Measurements from ENCODE around the gene PNPO.

The PNPO gene

DNA sequence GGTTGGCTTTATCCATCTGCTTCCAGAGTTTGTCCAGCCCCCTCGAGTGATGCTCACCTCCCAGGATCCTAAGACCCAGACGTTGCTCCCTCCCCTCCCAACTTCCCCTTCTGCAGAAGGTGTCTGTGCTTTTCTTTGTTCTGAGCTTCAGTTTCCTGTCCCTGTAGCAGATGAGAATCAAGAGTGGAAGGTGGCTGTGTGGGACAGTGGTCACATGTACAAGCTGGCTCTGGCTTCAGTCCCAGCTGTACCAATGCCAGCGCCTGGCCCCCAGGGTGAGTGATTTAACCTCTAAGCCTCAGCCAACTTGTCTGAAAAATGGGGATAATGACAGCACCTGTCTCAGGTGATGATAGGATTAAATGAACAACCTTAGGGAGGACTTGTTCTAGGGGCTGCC is 8.6 kb downstream of the PNPO start:
- DNase-seq (ENCODE audit: low spot score): no peak

GRCh38 chr17:47950448-47950847 is 9.1 kb downstream of the PNPO start:
- DNase-seq (ENCODE audit: low spot score): no peak

DNA sequence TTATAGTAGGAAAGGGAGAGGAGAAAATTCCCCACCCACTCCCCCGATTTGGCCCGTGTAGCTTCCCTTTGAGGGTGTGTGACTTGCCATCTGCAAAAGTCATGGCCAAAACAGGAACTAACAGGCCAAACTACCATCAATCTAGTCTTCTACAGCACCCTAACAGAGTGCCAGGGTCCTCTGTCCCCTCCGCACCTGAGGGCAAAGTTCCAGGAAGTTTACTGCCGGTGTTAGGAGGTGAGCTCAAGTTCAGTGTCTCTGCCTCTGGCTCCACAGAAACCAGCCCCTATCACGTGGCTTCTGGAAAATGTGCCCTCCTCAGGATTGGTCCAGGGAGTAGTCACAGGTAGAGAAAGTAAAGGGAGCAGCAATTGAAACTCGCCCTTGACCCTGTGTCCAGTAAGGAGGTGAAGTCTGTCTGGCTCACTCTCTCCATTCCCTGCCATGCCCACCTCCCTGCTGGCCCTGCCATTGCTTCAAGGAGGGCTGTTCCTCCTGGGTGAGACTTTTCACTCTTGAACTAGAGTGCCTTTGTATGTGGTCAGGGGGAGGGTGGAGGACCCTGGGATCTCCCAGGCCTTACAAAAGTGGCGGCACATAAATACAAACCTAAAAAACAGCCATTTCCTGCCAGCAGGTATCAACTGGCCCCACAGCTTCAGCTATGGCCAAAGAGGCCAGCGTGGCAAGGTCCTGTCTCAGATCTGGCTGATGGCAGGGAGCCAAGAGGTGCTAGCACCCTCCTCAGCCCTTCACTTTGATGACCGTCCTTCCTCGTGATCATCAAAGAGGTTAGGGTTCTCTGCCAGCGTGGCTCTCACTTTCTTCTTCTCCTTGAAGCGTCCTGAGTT is 11.0 kb downstream of the PNPO start:
- no peak for DNase-seq (ENCODE audit: low spot score)

DNA sequence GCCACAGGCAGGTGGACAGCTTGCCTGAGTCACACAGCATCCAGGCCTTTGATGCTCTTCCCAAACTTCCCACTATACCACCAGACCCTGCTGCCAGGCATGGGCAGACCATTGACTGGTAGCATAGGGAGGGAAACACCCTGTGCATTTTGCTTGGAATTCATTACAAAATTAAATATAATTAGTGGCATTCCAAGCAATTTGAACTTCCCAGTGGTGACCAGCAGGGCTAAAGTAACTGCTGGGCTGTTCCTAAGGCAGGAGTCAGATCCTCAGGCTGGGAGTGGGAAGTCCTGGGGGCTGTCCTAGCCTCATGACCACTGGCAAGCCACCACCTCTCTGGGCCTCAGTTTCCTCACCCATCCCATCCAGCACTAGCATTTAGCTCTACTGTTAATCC is 12.5 kb downstream of the PNPO start:
- DNase-seq (ENCODE audit: low spot score): no peak

DNA sequence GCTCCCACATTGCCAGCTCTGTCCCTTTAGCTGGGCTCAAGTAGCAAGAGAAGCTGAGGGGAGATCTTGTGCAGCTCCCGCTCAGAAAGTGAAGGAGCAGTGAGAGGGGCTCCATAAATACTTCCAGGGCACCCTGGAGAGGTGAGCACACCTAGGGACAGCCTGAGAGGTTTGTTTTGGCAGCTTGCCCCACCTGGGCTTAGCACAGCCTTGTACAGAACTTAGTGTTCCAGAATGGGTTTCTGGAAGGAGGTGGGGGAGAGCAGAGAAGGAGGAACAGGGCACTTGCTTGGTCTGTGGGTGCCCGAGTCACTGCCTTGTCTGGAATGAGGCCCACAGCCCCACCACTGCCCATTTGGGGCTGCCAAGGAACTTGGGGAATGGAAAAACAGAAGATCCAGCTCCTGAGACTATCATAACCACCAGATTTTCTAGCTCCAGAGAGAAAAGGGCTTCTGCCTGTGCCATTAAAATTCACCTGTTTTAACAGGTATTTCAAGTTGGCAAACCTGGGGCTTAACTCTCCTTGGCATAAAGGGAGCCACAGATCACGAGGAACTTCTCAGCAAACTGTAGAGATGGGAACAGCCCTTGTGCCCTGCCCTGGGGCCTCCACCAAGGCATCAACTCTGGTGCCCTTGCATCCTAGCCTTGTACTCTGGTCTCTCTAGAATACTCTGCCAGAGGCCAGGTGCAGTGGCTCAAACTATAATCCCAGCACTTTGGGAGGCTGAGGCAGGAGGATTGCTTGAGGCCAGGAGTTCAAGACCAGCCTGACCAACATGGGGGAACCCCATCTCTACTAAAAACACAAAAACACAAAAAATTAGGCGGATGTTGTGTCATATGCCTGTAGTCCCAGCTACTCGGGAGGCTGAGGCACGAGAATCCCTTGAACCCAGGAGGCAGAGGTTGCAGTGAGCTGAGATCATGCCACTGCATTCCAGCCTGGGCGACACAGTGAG is 14.4 kb downstream of the PNPO start:
- no peak for DNase-seq (ENCODE audit: low spot score)

- DNase-seq (ENCODE audit: low spot score): no peak
Observed at GRCh38 chr17:47956791-47957590, 15.6 kb downstream of the PNPO start.

DNA sequence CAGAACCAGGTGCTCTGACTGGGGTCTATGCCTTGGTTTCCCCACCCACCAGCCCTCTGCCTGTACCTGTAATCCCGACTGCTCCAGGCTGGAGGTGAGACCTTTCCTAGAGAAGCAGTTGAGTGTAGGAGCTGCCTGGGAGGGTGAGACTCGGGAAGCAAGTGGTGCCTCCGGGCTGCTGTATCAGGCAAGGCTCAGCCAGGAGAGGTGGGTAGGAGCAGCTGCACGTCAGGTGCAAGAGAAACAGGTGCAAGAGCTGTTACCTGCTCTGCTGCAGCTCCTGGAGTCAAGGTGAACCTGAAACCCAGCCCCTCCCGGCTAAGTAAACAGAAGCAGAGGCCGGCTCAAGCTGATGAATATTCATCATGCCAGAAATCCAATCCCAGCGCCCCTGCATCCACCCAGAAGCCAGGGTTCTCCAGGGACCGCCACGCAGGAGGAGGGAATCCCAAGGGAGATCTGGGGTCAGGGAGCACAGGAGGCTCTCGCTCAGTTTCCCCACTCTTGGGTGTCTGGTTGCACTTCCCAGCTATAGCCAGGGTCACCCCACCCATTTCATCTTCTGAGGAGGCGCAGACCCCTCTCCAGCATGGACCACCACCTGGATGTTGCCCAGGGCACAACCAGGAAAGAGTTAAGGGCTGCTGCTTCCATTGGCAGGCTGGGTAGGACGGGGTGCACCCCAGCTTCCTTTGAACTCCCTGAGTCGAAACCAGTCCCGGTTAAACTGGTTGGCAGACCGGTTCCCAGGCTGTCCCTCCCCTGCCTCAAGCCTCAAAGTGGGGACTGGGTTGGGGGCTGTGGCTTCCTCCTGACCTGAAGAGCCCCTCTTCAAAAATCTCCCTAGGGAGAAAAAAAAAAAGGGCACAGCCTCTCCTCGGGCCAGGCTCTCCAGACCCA is 16.5 kb downstream of the PNPO start, which contains the start of gene PRR15L:
Gene PRR15L, minus strand, starts transcription at position 293 of the 900 bp plus-strand sequence. CDS start 4,649 bp downstream, outside the sequence.
- DNase-seq (ENCODE audit: low spot score): no peak

GRCh38 chr17:47959825-47960655 is 18.7 kb downstream of the PNPO start:
- DNase-seq (ENCODE audit: low spot score): no peak

- DNase-seq (ENCODE audit: low spot score): no peak
Observed at GRCh38 chr17:47961406-47961805, 20.0 kb downstream of the PNPO start.

DNA sequence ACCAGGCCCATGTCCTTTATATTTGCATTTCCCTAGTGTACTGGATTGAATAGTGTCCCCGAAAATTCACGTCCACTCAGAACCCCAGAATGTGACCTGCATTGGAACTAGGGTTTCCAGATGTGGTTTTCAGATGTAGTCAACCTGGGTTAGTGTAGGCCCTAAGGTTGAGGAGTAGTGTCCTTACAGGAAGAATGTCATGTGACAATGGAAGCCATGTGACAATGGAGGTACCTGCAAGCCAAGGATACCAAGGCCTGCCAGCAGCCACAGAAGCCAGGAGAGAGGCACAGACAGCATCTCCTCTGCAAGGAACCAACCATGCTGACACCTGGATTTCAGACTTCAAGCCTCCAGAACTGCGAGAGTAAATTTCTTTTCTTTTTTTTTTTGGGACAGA is 21.5 kb downstream of the PNPO start:
- no peak for DNase-seq (ENCODE audit: low spot score)

DNA sequence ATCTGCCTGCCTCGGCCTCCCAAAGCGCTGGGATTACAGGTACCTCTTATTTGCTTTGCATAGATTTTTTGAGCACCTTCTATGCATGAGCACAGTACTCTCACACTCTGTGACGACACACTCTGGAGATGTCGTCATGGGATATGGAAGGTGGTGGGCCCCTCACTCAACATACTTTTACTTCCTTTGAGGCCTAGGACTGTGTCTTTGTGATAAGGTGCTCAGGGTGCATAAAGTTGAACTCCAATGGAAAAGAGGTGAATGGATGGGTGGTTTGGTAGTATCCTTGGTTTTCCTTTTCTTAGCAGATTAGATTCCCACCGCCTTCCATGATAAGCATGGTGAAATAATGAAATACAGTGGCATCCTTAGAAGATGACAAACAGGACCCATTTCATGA is 23.5 kb downstream of the PNPO start:
- DNase-seq (ENCODE audit: low spot score): no peak

DNA sequence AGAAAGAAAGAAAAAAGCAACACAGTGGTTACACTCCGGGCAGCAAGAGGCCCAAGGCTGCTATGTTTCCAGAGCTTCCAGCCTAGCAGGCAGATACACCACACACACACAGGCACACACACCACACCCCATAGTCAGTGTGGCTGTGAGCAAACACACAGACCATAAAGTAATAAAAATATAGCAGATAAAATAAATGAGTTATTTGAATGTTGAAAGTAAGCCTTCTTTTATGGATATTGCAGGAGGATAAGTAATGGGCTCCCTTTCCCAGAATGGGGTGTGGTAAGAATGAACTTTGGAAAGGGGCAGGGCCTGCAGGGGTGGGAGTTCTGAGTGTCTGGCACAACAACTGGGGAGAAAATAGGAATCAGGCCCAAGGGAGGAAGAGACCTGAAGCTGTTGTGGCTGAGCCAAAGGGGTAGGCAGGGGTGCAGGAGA is 24.7 kb downstream of the PNPO start:
- DNase-seq (ENCODE audit: low spot score): no peak

GRCh38 chr17:47967607-47968252 is 26.4 kb downstream of the PNPO start:
- DNase-seq (ENCODE audit: low spot score): no peak

DNA sequence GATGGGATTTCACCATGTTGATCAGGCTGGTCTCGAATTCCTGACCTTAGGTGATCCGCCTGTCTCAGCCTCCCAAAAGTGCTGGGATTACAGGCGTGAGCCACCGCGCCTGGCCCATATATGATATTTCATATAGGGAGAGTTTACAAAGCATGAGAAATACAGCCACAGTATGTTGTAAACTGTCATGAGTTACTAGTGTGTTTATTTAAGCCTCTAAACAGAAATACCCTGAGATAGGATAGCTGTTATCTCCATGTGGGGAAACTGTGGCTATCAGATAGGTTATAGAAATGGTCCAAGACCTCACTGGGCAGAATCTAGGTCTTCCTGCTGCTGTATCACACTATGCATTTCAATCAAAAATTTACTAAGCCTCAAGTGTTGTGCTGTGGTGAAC is 27.5 kb downstream of the PNPO start:
- DNase-seq (ENCODE audit: low spot score): no peak

DNA sequence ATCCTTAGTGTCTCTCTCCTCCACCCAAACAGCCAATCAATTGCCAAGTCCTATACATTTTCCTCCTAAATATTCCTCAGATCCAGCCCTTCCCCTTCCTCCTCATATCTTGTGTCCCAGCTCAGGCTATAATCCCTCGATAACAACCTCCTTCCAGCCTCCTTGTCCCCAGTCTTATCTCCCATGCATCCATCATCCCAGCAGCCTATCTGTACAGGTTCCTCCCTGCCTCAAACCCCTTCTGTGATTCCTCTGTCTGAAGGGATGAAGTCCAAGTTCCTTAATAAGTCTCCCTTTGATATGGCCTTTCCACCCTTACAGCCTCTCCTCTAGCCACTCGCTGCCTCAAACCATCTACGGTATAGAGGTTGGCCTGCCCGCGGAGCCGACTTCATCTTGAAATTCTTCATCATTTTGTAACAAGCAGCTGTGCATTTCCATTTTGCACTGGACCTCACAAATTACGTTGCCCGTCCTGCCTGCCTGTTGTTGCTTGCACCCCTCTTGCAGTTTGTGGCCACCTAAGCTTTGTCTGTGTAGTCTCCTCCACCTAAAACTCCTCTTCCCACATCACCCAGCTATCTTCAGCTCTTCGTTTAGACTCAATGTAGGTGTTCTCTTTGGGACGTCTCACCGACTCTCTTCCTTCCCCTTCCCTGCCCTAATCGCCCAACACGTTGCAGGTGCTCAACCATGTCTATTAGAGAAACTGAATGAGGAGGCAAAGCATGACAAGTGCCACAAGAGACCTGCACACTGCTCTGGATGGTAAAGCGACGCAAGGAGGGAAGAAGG is 28.8 kb downstream of the PNPO start:
- no peak for DNase-seq (ENCODE audit: low spot score)

GRCh38 chr17:47970725-47971499 is 29.5 kb downstream of the PNPO start, which contains the start of gene CDK5RAP3:
CDK5RAP3 (plus strand) TSS chr17:47971113; CDS start chr17:47971147, 34 bp downstream.
- DNase-seq (ENCODE audit: low spot score): peak; percentile 100

DNA sequence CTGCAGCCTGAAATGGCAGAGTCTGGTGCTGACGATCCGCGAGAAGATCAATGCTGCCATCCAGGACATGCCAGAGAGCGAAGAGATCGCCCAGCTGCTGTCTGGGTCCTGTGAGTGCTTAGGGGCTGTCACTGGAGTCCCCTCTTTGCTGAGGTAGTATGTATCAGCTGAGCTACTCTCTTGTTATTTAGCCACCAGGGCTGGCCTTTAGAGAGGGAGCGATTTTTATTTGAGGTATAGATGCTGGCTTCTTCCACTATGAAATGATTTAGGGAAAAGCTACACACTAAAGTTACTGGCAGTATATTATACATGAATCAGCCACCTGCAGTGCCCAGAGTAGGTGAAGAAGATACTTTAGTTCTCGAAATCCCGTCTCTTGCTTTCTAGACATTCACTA is 32.2 kb downstream of the PNPO start:
- no peak for DNase-seq (ENCODE audit: low spot score)
